ENCODE results near the gene TNS1.

The TNS1 gene

DNA sequence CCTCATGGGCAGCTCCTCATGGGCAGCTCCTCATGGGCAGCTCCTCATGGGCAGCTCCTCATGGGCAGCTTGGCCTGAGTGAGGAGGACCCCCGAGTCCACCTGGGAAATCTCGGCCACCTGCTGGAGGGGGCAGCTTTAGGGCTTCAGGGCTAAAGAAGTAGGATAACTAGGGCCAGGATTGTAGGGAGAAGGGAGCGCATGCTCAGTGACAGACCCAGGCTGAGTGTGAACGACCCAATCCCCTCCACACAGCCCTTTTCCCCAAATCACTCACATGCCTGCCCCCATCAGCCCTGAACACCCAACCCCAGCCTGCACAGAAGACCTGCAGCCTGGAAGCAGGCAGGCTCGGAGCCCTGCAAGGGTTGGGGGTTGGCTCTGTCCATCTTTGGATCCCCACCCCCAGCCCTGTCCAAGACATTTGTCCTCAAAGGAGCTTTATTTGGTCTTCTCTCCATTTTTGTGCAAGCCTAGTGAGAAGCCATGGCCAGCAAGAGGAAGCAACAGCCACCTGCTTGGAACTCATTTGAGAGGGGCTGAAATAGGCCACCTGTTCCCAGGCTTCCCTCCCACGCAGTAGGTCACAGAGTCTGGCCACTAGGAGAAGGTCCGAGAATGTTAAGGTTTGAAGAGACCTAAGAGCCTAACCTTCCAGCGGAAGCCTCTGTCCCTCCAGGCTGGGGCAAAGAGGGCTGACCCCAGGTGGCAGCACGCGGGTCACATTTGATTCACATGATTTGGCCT lies 249.9 kb downstream of the TNS1 start:
- DNase-seq (ENCODE audit: low read depth in 4 of 4, low spot score in 1 of 4), result no peak

DNA sequence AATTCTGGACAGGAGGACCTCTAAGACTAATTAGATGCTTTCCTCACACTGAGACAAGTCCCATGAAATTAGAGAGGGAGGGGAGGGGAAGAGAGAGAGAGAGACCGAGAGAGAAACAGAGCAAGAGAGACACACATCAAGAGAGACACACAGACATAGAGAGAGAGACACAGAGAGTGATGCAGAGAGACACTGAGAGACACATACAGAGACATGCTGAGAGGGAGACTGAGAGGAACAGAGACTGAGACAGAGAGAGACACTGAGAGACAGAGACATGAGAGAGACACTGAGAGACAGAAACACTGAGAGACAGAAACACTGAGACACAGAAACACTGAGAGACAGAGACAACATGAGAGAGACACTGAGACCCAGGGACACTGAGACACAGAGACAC lies 250.8 kb downstream of the TNS1 start:
- no peak for DNase-seq (ENCODE audit: low read depth in 4 of 4, low spot score in 1 of 4)

GRCh38 chr2:217751192-217751591 lies 251.6 kb downstream of the TNS1 start:
- DNase-seq (ENCODE audit: low read depth in 4 of 4, low spot score in 1 of 4), result no peak
